AG04450 (cell line): Measurements from ENCODE around the gene CRIP3. TPM values are rescaled to one million over a fixed set of nuclear protein-coding genes. Genes with fewer than 3 reads are reported as not detected.

Experiments
- CTCF ChIA-PET: fragments of 300-600, 350-600 bp; formaldehyde crosslinking; extraction: SDS; loops from one replicate; lab custom pipeline; 2022; ENCODE audit warnings: antibody characterized with exemption, inconsistent platforms; lab: Charles Lee
- POLR2A ChIA-PET: fragments of 350-600 bp; formaldehyde crosslinking; extraction: SDS; loops from one replicate; lab custom pipeline; 2021; ENCODE audit warnings: antibody characterized with exemption, inconsistent platforms; lab: Yijun Ruan, JAX
- DNase-seq: peaks from one replicate; pipeline ENCODE4 v3.0.0-alpha.2; 2011; ENCODE audit warnings: low read depth, low spot score
- H3K27ac ChIP-seq: one replicate; pipeline ENCODE4 v1.5.1; 2012; ENCODE audit warnings: low read depth, low read length, control low read depth
- H3K27me3 ChIP-seq: one replicate; pipeline ENCODE4 v1.6.0; 2012; ENCODE audit warnings: low read length; ENCODE audit not compliant: control insufficient read depth, insufficient read depth
- H3K4me3 ChIP-seq: 2 replicates; pipeline ENCODE4 v1.5.1; 2011; ENCODE audit warnings: mild to moderate bottlenecking, low read depth, low read length, control low read depth
- H3K9me3 ChIP-seq: 2 replicates; pipeline ENCODE4 v1.5.1; 2012; ENCODE audit warnings: low read length; ENCODE audit not compliant: control insufficient read depth, insufficient read depth
- polyA plus RNA-seq: library from polyadenylated mRNA; depleted of rRNA; stranded (reverse); fragments of >200 nt; gene quantifications from 2 replicates; pipeline ENCODE4 v1.2.3, GENCODE V29; 2011
- TF ChIP-seq, protein P1 (sequence below): IDR thresholded peaks from 2 replicates; pipeline ENCODE4 v1.5.1; 2011; ENCODE audit warnings: low read depth, low read length, control low read depth, inconsistent platforms

The CRIP3 gene
- polyA plus RNA-seq, 1 experiment = not detected

DNA sequence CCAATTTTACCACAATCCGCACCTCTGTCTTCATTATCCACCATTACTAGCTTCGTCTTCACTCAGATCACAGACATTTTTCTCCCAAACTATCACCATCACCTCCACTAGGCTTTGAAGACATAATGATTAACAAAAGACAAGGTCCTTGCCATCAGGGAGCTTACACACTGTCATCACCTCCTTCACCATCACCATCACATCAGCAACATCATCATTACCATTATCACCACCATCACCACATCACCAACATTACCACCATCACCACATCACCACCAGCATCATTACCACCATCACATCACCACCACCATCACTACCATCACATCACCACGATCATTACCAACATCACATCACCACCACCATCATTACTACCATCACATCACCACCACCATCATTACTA lies 14.9 kb downstream of the CRIP3 start:
- Histone ChIP-seq H3K27me3 (peaks cover 34% of the 10 kb centered on the region), H3K27ac (no peak overlapping the region), H3K9me3 (no peaks in the 10 kb centered on the region; the same call in 1 of the 2 replicates), H3K4me3 (no peak overlapping the region)
- DNase-seq = no peak
- TF ChIP-seq, protein P1, sequence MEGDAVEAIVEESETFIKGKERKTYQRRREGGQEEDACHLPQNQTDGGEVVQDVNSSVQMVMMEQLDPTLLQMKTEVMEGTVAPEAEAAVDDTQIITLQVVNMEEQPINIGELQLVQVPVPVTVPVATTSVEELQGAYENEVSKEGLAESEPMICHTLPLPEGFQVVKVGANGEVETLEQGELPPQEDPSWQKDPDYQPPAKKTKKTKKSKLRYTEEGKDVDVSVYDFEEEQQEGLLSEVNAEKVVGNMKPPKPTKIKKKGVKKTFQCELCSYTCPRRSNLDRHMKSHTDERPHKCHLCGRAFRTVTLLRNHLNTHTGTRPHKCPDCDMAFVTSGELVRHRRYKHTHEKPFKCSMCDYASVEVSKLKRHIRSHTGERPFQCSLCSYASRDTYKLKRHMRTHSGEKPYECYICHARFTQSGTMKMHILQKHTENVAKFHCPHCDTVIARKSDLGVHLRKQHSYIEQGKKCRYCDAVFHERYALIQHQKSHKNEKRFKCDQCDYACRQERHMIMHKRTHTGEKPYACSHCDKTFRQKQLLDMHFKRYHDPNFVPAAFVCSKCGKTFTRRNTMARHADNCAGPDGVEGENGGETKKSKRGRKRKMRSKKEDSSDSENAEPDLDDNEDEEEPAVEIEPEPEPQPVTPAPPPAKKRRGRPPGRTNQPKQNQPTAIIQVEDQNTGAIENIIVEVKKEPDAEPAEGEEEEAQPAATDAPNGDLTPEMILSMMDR = no peak
- CTCF ChIA-PET = no interaction called here
- POLR2A ChIA-PET = no interaction called here

DNA sequence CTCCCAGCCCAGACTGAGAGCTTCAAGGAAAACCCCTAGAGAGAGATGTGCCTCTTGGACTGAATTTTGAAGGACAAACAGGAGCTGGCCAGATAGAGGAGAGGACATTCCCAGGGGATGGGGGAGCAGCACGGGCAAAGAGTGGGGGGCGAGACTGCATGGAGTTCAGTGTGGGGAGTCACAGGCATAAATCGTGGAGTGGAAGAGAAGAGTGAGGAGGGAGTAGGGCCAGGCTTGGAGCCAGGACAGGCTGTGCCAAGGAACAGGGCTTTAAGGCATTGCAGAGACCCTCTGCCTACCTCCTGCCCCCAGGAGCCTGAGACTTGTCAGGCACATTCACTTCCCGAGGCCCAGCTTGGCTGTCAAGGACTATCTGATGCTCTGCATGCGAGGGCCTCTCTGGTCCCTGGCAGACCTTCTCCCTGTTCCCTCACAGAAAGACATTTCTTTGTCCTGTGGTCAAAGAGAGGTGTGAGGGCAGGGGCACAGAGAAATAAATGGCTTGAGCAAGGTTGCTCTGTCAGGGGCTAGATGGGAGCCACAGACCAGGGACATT lies 15.8 kb downstream of the CRIP3 start:
- H3K27ac ChIP-seq = no peak overlapping the region
- no peaks in the 10 kb centered on the region for H3K9me3 ChIP-seq
- TF ChIP-seq, protein P1 = no peak
- CTCF ChIA-PET = interaction anchor here (0.6 to 1.0 kb wide), 2 partner anchors 41 to 54 kb away, joined by 4 read pairs; no protein-coding TSS in a partner anchor
- no peak for DNase-seq
- POLR2A ChIA-PET = no interaction called here
- H3K27me3 ChIP-seq = peaks cover 31% of the 10 kb centered on the region
- H3K4me3 ChIP-seq = no peak overlapping the region

DNA sequence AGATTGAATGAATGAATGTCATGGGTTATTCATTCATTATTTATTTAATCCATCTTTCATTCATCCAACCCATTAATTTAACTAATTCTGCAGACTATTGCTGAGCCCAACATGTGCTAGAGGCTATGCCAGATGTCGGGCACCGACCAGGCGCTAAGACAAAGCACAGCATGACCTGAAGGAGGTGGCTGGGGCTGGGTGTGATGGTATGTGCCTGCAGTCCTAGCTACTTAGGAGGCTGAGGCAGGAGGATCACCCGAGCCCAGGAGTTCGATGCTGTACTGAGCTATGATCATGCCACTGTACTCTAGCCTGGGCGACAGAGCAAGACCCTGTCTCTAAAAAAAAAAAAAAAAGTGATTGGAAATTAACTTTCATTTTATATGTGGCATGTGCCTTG lies 16.3 kb downstream of the CRIP3 start:
- H3K9me3 ChIP-seq = no peaks in the 10 kb centered on the region
- H3K27me3 ChIP-seq = peaks cover 27% of the 10 kb centered on the region
- DNase-seq = no peak
- no peak overlapping the region for H3K4me3 ChIP-seq
- CTCF ChIA-PET = interaction anchor here (0.6 to 1.0 kb wide), 2 partner anchors 42 to 54 kb away, joined by 4 read pairs; no protein-coding TSS in a partner anchor
- H3K27ac ChIP-seq = no peak overlapping the region
- POLR2A ChIA-PET = no interaction called here
- TF ChIP-seq, protein P1 = no peak

DNA sequence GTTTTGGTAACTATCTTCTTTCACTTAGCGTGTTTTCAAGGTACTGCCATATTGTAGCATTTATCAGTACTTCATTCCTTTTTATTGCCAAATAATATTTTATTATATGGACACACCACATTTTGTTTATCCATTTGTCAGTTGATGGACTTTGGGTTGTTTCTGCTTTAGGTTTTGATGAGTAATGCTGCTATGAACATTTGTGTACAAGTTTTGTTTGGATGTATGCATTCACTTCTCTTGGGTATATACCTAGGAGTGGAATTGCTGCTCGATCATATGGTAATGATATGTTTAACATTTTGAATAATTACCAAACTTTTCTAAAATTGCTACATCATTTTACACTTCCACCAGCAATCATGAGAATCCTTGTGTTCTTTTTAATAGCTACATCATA lies 16.9 kb downstream of the CRIP3 start:
- ChIA-PET POLR2A (no interaction called here), CTCF (no interaction called here)
- Histone ChIP-seq H3K27me3 (peaks cover 21% of the 10 kb centered on the region), H3K4me3 (no peak overlapping the region), H3K9me3 (no peaks in the 10 kb centered on the region), H3K27ac (no peak overlapping the region)
- DNase-seq = no peak
- TF ChIP-seq, protein P1 = no peak

DNA sequence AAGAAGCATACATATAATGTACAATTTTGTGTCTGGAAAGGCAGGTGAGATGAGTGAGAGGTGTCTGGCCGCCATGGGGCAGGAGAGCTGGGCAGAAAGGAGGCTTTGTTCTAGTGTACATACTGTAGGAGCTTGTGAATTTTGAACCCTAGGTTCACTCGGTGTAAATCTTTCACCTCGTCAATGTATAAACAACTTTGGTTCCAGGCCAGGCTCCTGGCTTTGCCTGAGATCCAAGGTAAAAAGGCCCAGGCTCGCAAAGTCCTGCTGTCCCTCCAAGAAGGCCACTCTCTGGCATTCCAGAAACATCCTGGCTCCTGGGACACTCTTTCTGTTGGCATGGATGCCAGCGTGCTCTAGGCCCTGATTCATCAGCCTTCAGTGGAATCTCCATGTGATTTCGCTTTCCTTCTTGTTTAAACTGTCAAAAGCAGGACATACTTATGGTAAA lies 17.7 kb downstream of the CRIP3 start:
- ChIA-PET POLR2A (no interaction called here), CTCF (no interaction called here)
- Histone ChIP-seq H3K9me3 (no peaks in the 10 kb centered on the region), H3K27me3 (peaks cover 17% of the 10 kb centered on the region), H3K4me3 (no peak overlapping the region), H3K27ac (no peak overlapping the region)
- TF ChIP-seq, protein P1 = no peak
- DNase-seq = no peak
